ENCODE data around the gene RAP1GDS1.

DNA sequence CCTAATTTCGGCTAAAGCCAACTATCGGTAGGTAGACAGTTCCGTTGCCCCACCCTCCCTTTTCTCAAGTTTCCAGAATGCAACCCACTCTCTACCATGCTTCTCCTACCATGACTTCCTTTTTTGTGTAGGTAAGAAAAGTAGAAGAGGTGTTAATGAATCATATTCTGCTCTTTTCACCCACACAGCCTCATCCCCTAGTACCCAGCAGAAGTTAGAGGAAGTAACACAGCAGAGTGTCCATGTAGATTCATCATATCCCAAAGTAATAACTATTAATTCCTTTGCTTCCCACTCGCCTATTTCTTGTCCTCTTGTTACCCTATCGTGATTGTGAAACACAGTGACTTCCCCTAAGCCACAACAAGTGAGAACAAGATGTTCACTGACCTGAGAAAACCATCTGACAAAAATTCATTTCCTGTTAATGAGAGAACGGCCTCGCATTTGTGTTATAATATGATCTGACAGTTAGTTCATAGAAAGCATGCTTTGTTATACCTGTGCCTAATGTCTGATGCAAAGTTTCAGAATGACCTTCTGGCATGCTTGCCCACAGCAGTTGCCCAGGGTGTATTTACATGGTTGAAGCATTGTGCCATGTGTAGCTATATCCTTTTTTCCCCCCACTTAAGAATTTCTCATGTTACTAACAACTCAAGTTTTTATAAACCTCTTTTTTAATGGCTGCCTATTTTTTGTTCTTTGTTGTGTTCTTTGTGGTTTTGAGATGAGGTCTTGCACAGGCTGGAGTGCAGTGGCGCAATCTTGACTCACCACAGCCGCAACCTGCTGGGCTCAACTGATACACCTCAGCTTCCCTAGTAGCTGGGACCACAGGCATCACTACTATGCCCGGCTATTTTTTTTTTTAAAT lies 185.6 kb downstream of the RAP1GDS1 start:
- TF ChIP-seq EZH2 (IDR thresholded peaks at IDR 0.05; ENCODE audit: insufficient read depth, poor library complexity, severe bottlenecking): no peak
- TF ChIP-seq EZH2phosphoT487 (IDR thresholded peaks at IDR 0.05; ENCODE audit: insufficient read depth, low read depth): no peak
